Endothelial cell of umbilical vein (primary cell): ENCODE measurements around the gene PRKAR1A. TPM values are rescaled to one million over a fixed set of nuclear protein-coding genes. Genes with fewer than 3 reads are reported as not detected.

Source experiments
- BruUV-seq: library from RNA; stranded (reverse); fragments of 400-500 nt; replicated peaks from 2 replicates; lab custom pipeline; 2021; lab: Mats Ljungman, UMichigan
- CTCF ChIA-PET: fragments of 300-600, 350-600 bp; sonication (Branson Sonifier 250); formaldehyde crosslinking; loops from one replicate; lab custom pipeline; 2021; ENCODE audit warnings: antibody characterized with exemption, inconsistent platforms; lab: Charles Lee
- POLR2A ChIA-PET: fragments of 300-600, 350-600 bp; sonication (Branson Sonifier 250); formaldehyde crosslinking; loops from one replicate; lab custom pipeline; 2021; ENCODE audit warnings: antibody characterized with exemption, inconsistent platforms; lab: Charles Lee
- DNase-seq: peaks from one replicate; pipeline ENCODE4 v3.0.0-alpha.2; 2011; ENCODE audit warnings: low read depth, low spot score
- FAIRE-seq: peaks from 2 replicates; lab custom pipeline; 2011; peaks lifted over from hg19 to GRCh38; lab: Jason Lieb, UNC
- H2AFZ ChIP-seq: 2 replicates; pipeline ENCODE4 v1.6.0; 2012; ENCODE audit warnings: low read depth, low read length, control low read depth, inconsistent platforms
- H3K27ac ChIP-seq: 2 replicates; pipeline ENCODE4 v1.5.1; 2011; ENCODE audit warnings: low read depth, mild to moderate bottlenecking, control low read depth, low read length, moderate library complexity; ENCODE audit not compliant: insufficient read depth
- H3K27me3 ChIP-seq, 2 experiments: 2 replicates each; pipeline versions ENCODE4 v1.6.0 to v1.6.1; 2011; ENCODE audit warnings: low read length in 2 of 2, mixed read lengths in 1 of 2; ENCODE audit not compliant: control insufficient read depth in 2 of 2, insufficient read depth in 2 of 2
- H3K36me3 ChIP-seq, 2 experiments: 2 replicates in 1 of 2; 3 replicates in 1 of 2; pipeline ENCODE4 v1.5.1; 2011; ENCODE audit warnings: low read length in 2 of 2, mild to moderate bottlenecking in 1 of 2, moderate library complexity in 1 of 2; ENCODE audit not compliant: control insufficient read depth in 2 of 2, insufficient read depth in 2 of 2; ENCODE audit errors: extremely low read depth in 1 of 2
- H3K4me1 ChIP-seq: 3 replicates; pipeline ENCODE4 v1.5.1; 2011; ENCODE audit warnings: mild to moderate bottlenecking, low read length; ENCODE audit not compliant: control insufficient read depth, insufficient read depth; ENCODE audit errors: extremely low read depth
- H3K4me2 ChIP-seq: 2 replicates; pipeline ENCODE4 v1.6.1; 2011; ENCODE audit warnings: low read length, control low read depth, mixed read lengths; ENCODE audit not compliant: insufficient read depth
- H3K4me3 ChIP-seq, 3 experiments: fragments of 200-600 bp in 1 of 3; sonication (generic), shearing (Covaris generic) in 1 of 3; replicated peaks in 1 of 3; 2 replicates each; pipeline ENCODE4 v1.5.1; 2011 to 2016; ENCODE audit warnings: control low read depth in 3 of 3, low read length in 3 of 3, mild to moderate bottlenecking in 2 of 3, inconsistent platforms in 1 of 3, low read depth in 1 of 3, moderate library complexity in 1 of 3; ENCODE audit not compliant: insufficient read depth in 1 of 3
- H3K79me2 ChIP-seq: 2 replicates; pipeline ENCODE4 v1.6.0; 2012; ENCODE audit warnings: low read length, inconsistent platforms; ENCODE audit not compliant: control insufficient read depth, insufficient read depth
- H3K9ac ChIP-seq: replicated peaks from 2 replicates; pipeline ENCODE3; 2011; ENCODE audit warnings: low read length, control low read depth; ENCODE audit not compliant: insufficient read depth; ENCODE audit errors: extremely low read depth
- H3K9me1 ChIP-seq: replicated peaks from 3 replicates; pipeline ENCODE4 v1.6.0; 2011; ENCODE audit warnings: mild to moderate bottlenecking, low read length; ENCODE audit not compliant: control insufficient read depth, insufficient read depth; ENCODE audit errors: extremely low read depth
- H3K9me3 ChIP-seq: replicated peaks from 2 replicates; pipeline ENCODE4 v1.5.1; 2012; ENCODE audit warnings: low read length, inconsistent platforms; ENCODE audit not compliant: control insufficient read depth, insufficient read depth
- H4K20me1 ChIP-seq: replicated peaks from 2 replicates; pipeline ENCODE3; 2011; ENCODE audit warnings: mild to moderate bottlenecking, low read length; ENCODE audit not compliant: control insufficient read depth, insufficient read depth; ENCODE audit errors: extremely low read depth
- CTCF ChIP-seq, 2 donors: IDR thresholded peaks; 1 replicate in 1 of 2; 2 replicates in 1 of 2; pipeline ENCODE4 v1.5.1; 2011; ENCODE audit warnings: low read length in 2 of 2, mild to moderate bottlenecking in 2 of 2, moderate library complexity in 2 of 2, control low read depth in 1 of 2, inconsistent platforms in 1 of 2, low read depth in 1 of 2; ENCODE audit not compliant: insufficient read depth in 1 of 2; ENCODE audit errors: extremely low read depth in 1 of 2
- EZH2 ChIP-seq: IDR thresholded peaks from 2 replicates; pipeline ENCODE4 v1.6.1; 2012; ENCODE audit warnings: borderline replicate concordance, low read depth, mild to moderate bottlenecking, moderate library complexity, low read length, inconsistent platforms; ENCODE audit not compliant: severe bottlenecking
- FOS ChIP-seq: IDR thresholded peaks from 2 replicates; pipeline ENCODE4 v1.6.1; 2011; ENCODE audit warnings: mild to moderate bottlenecking, low read length, moderate library complexity, borderline replicate concordance; ENCODE audit not compliant: insufficient read depth
- GATA2 ChIP-seq: IDR thresholded peaks from 2 replicates; pipeline ENCODE4 v1.7.0; 2011; ENCODE audit warnings: low read depth, mild to moderate bottlenecking, moderate library complexity, mixed read lengths, low read length; ENCODE audit not compliant: insufficient read length, insufficient read depth
- JUN ChIP-seq: IDR thresholded peaks from 2 replicates; pipeline ENCODE4 v1.6.1; 2011; ENCODE audit warnings: borderline replicate concordance, low read depth; ENCODE audit not compliant: insufficient read length, insufficient read depth
- MAX ChIP-seq: IDR thresholded peaks from 2 replicates; pipeline ENCODE4 v1.6.1; 2011; ENCODE audit not compliant: insufficient read depth, insufficient read length
- MYC ChIP-seq: IDR thresholded peaks from one replicate; pipeline ENCODE4 v1.6.1; 2011; ENCODE audit warnings: mild to moderate bottlenecking, low read depth, low read length
- POLR2A ChIP-seq: IDR thresholded peaks from 2 replicates; pipeline ENCODE4 v1.6.1; 2012; ENCODE audit warnings: low read depth, mild to moderate bottlenecking, control low read depth, low read length
- POLR2AphosphoS5 ChIP-seq: IDR thresholded peaks from 2 replicates; pipeline ENCODE4 v1.6.1; 2012; ENCODE audit warnings: low read depth, mild to moderate bottlenecking, control low read depth, low read length, moderate library complexity; ENCODE audit not compliant: insufficient read depth
- dilution Hi-C: fragments of 300-500 bp; cut with MboI; formaldehyde crosslinking; loops from one replicate; pipeline ENCODE4 v1.15.0; 2019; ENCODE audit warnings: low sequenced_read_pairs; ENCODE audit not compliant: extremely low pct_ligation_motif_present
- intact Hi-C: fragments of 100-400 bp; cut with micrococcal nuclease; formaldehyde crosslinking; loops from one replicate; pipeline ENCODE4 v1.10.0; 2022
- polyA plus RNA-seq, 4 experiments: library from polyadenylated mRNA; depleted of rRNA in 3 of 4; stranded (reverse) in 3 of 4; unstranded in 1 of 4; fragments of >200 nt; gene quantifications; 2 replicates each; pipeline versions ENCODE4 v1.2.1 to v1.2.3, GENCODE V29; 2011 to 2012; ENCODE audit warnings: missing spikeins in 1 of 4
- total RNA-seq: library from RNA; stranded (reverse); gene quantifications from 2 replicates; pipeline ENCODE4 v1.2.3, GENCODE V29; 2021

The PRKAR1A gene
- total and polyA plus RNA-seq, 2 donors (not counting 3 experiments of a cell fraction or from before 2014, with no cell fraction given): 92.0 to 257 TPM

GRCh38 chr17:68576137-68576536 lies 63.9 kb downstream of the PRKAR1A start:
- H3K4me1 ChIP-seq: no peaks in the 10 kb centered on the region
- H4K20me1 ChIP-seq: no peaks in the 10 kb centered on the region
- no peaks in the 10 kb centered on the region for H3K9me1 ChIP-seq
- no peak overlapping the region for H2AFZ ChIP-seq
- no peaks in the 10 kb centered on the region for H3K36me3 ChIP-seq
- ChIA-PET POLR2A (no interaction called here), CTCF (no interaction called here)
- intact Hi-C loops (no loop called here), dilution Hi-C loops (no loop called here)
- TF ChIP-seq MAX: no peak
- no peak for TF ChIP-seq EZH2
- no peak for TF ChIP-seq FOS
- TF ChIP-seq GATA2: no peak
- TF ChIP-seq JUN: no peak
- no peak for TF ChIP-seq MYC
- no peak for TF ChIP-seq CTCF (IDR thresholded peaks at IDR 0.05; ENCODE audit: extremely low read depth in 1 of 2, insufficient read depth in 1 of 2, low read depth in 1 of 2, low read length in 2 of 2)
- no peak for TF ChIP-seq POLR2AphosphoS5
- no peak for TF ChIP-seq POLR2A
- no peak overlapping the region for H3K27ac ChIP-seq
- FAIRE-seq (no peak), DNase-seq (no peak)
- no peak overlapping the region for H3K4me3 ChIP-seq
- H3K9ac ChIP-seq: no peak overlapping the region
- no TSS peak for BruUV-seq
- no peaks in the 10 kb centered on the region for H3K9me3 ChIP-seq
- H3K4me2 ChIP-seq: no peak overlapping the region
- no peaks in the 10 kb centered on the region for H3K79me2 ChIP-seq
- peaks cover 4 to 8% of the 10 kb centered on the region in 2 experiments for H3K27me3 ChIP-seq
